Testis (tissue), 3 donors: Measurements from ENCODE around the gene TNFRSF14. TPM values are rescaled to one million over a fixed set of nuclear protein-coding genes. Genes with fewer than 3 reads are reported as not detected.

ENCODE experiments used
- DNase-seq: peaks from one replicate; pipeline ENCODE4 v3.0.0-alpha.2; 2019
- H3K27ac ChIP-seq, 2 donors: fragments of 200-600 bp; sonication (generic); one replicate each; pipeline ENCODE4 v1.5.1; 2019
- H3K27me3 ChIP-seq: fragments of 200-600 bp; sonication (generic); one replicate; pipeline ENCODE4 v1.5.1; 2019
- H3K36me3 ChIP-seq: fragments of 200-600 bp; sonication (generic); one replicate; pipeline ENCODE4 v1.5.1; 2017; ENCODE audit warnings: low read depth; ENCODE audit errors: missing control alignments
- H3K4me1 ChIP-seq: fragments of 200-600 bp; sonication (generic); one replicate; pipeline ENCODE4 v1.5.1; 2019
- H3K4me3 ChIP-seq, 2 donors: fragments of 200-600 bp; sonication (generic); one replicate each; pipeline ENCODE4 v1.5.1; 2017 to 2019
- H3K9me3 ChIP-seq: fragments of 200-600 bp; sonication (generic); one replicate; pipeline ENCODE4 v1.5.1; 2017
- CTCF ChIP-seq, 3 experiments: fragments of 450-650 bp in 2 of 3; fragments of 200-600 bp in 1 of 3; sonication (generic) in 1 of 3; IDR thresholded peaks; one replicate each; pipeline ENCODE4 v1.5.1; 2016 to 2019; ENCODE audit warnings: antibody characterized with exemption in 3 of 3, mild to moderate bottlenecking in 2 of 3, moderate library complexity in 1 of 3
- POLR2A ChIP-seq: fragments of 450-650 bp; IDR thresholded peaks from one replicate; pipeline ENCODE4 v1.6.1; 2017; ENCODE audit warnings: antibody characterized with exemption, mild to moderate bottlenecking, moderate library complexity
- WGBS, 2 donors: methylation state at CpG; one replicate each; pipeline ENCODE4 v1.1.5; 2018; 5-methylcytosine and 5-hydroxymethylcytosine counted together
- intact Hi-C: fragments of 100-400 bp; cut with DNase I; formaldehyde crosslinking; loops from one replicate; pipeline ENCODE4 v1.15.1; 2023; ENCODE audit warnings: low total_unique reads
- polyA plus RNA-seq: library from polyadenylated mRNA; stranded (reverse); fragments of 350-450 nt; fragmentation: Illumina TruSeq; extraction: RNeasy Lipid Tissue Mini Kit (QIAGEN cat#74804); gene quantifications from one replicate; pipeline ENCODE4 v1.2.3, GENCODE V29; 2014; ENCODE audit warnings: low read depth, low replicate concordance; ENCODE audit not compliant: insufficient read depth
- total RNA-seq, 2 donors: library from RNA; depleted of rRNA; stranded (reverse); fragments of >200 nt; gene quantifications; one replicate each; pipeline ENCODE4 v1.2.3, GENCODE V29; 2016

Gene TNFRSF14
- total and polyA plus RNA-seq, 3 donors from 2014 or later: 26.0 to 45.1 (median 39.0) TPM

GRCh38 chr1:2508751-2509150 lies 47.4 kb upstream of the TNFRSF14 start:
- no peaks in the 10 kb centered on the region for H3K4me1 ChIP-seq
- 94 to 96% methylated on average over 18 to 29 of the region's 29 CpGs for WGBS, 2 donors

GRCh38 chr1:2509589-2509988 lies 46.6 kb upstream of the TNFRSF14 start:
- TF ChIP-seq POLR2A (no peak), CTCF (IDR thresholded peaks at IDR 0.05) (no peak)
- Histone ChIP-seq H3K9me3 (no peaks in the 10 kb centered on the region), H3K27ac (no peak overlapping the region), H3K27me3 (no peaks in the 10 kb centered on the region), H3K36me3 (no peaks in the 10 kb centered on the region), H3K4me1 (no peaks in the 10 kb centered on the region), H3K4me3 (no peak overlapping the region)
- intact Hi-C loops: no loop called here
- no peak for DNase-seq
- 89% methylated on average over 11 of the region's 11 CpGs; no CpG with 5 or more reads in 1 of the 2 donors for WGBS, 2 donors

More at GRCh38 chr1:2508751-2509150, 47.4 kb upstream of the TNFRSF14 start:
- Histone ChIP-seq H3K27ac (no peak overlapping the region), H3K4me3 (no peak overlapping the region), H3K27me3 (no peaks in the 10 kb centered on the region), H3K9me3 (no peaks in the 10 kb centered on the region), H3K36me3 (no peaks in the 10 kb centered on the region)
- intact Hi-C loops: no loop called here
- TF ChIP-seq CTCF (IDR thresholded peaks at IDR 0.05): no peak
- no peak for DNase-seq

- no peak for DNase-seq
Measured at GRCh38 chr1:2510366-2511155, 45.6 kb upstream of the TNFRSF14 start.

GRCh38 chr1:2512862-2513421 lies 43.2 kb upstream of the TNFRSF14 start:
- H3K4me1 ChIP-seq: no peaks in the 10 kb centered on the region
- H3K9me3 ChIP-seq: no peaks in the 10 kb centered on the region
- DNase-seq: no peak
- no peaks in the 10 kb centered on the region for H3K27me3 ChIP-seq
- 86 to 88% methylated on average over 14 to 31 of the region's 31 CpGs for WGBS, 2 donors
- no peak overlapping the region for H3K4me3 ChIP-seq
- intact Hi-C loops: no loop called here
- no peak overlapping the region for H3K27ac ChIP-seq
- no peak for TF ChIP-seq POLR2A
- no peak for TF ChIP-seq CTCF (IDR thresholded peaks at IDR 0.05)
- H3K36me3 ChIP-seq: no peaks in the 10 kb centered on the region

More at GRCh38 chr1:2510366-2511155, 45.6 kb upstream of the TNFRSF14 start:
- WGBS, 2 donors: 86 to 92% methylated on average over 15 to 27 of the region's 27 CpGs
- Histone ChIP-seq H3K27ac (no peak overlapping the region), H3K9me3 (no peaks in the 10 kb centered on the region), H3K4me1 (no peaks in the 10 kb centered on the region), H3K4me3 (no peak overlapping the region), H3K27me3 (no peaks in the 10 kb centered on the region), H3K36me3 (no peaks in the 10 kb centered on the region)
- TF ChIP-seq CTCF (IDR thresholded peaks at IDR 0.05) (no peak), POLR2A (no peak)
- intact Hi-C loops: no loop called here
